ENCODE results near the gene CHCHD4. TPM values are rescaled to one million over a fixed set of nuclear protein-coding genes. Genes with fewer than 3 reads are reported as not detected.
"Not testable (repeated sequence)": the region's sequence is repeated elsewhere in the genome, so short reads cannot be mapped to it uniquely, and the experiment has no call there.

Gene CHCHD4
- total and polyA plus RNA-seq, 2 of the 8 experiments (the other 6 are each of a cell fraction or from before 2014, with no cell fraction given): 15.0 to 22.3 TPM

DNA sequence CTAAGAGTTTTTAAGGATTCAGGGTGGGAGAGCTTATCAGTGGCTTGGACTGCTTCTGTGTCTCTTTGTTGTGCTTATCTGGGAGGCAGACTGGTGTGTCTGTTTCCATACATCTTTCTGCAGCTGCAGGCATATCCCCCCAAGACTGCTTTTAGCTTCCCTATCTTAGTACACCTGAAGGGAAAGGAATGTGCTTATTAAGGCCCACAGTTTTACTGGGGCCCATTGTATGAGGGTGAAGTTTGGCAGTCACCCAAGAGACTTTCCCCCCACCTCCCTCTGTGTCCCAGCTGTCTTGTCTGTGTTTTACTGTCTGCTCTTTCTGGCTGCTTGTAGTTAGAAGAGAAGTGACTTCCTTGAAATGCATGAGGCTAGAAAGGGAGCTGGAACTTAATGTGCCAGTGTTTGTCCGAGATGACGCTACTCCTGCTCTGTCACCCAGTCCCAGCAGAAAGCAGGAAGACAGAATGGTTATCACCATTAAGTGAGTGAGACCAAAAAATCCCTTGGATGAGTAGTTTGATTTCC is 3.7 kb downstream of the CHCHD4 start:
- DNase-seq (ENCODE audit: low read depth in 1 of 2, low spot score in 2 of 2): not testable (repeated sequence)

More for the DNA sequence above, 3.7 kb downstream of the CHCHD4 start:
- H3K23ac ChIP-seq (ENCODE audit: insufficient read length); H3K9ac ChIP-seq (replicated peaks in 1 of 4; ENCODE audit: extremely low read depth in 1 of 4, low read depth in 3 of 4, low read length in 3 of 4); H3K27me3 ChIP-seq (replicated peaks in 1 of 4; ENCODE audit: control insufficient read depth in 3 of 4, extremely low read depth in 1 of 4, insufficient read depth in 3 of 4, low read length in 3 of 4); FAIRE-seq; H3K4ac ChIP-seq (replicated peaks; ENCODE audit: insufficient read length, low read depth, low read length); H2BK120ac ChIP-seq (replicated peaks; ENCODE audit: low read depth, low read length); H4K91ac ChIP-seq (replicated peaks; ENCODE audit: insufficient read length, low read length); H3K14ac ChIP-seq (ENCODE audit: insufficient read length); H3K4me3 ChIP-seq (ENCODE audit: extremely low read depth in 1 of 4, insufficient read depth in 2 of 4, low read depth in 3 of 4, low read length in 4 of 4); H3K27ac ChIP-seq (ENCODE audit: low read depth, low read length); H4K5ac ChIP-seq (ENCODE audit: insufficient read length, low read depth, low read length); H3K56ac ChIP-seq (replicated peaks; ENCODE audit: insufficient read length, low read depth, low read length); H3K4me1 ChIP-seq (replicated peaks in 1 of 4; ENCODE audit: control insufficient read depth in 3 of 4, insufficient read depth in 4 of 4, low read length in 3 of 4); H2AK5ac ChIP-seq (ENCODE audit: low read depth, low read length); H2BK12ac ChIP-seq (ENCODE audit: low read depth, low read length); H2BK20ac ChIP-seq (ENCODE audit: low read length); H3K18ac ChIP-seq (ENCODE audit: extremely low read depth, low read length); H2AFZ ChIP-seq (ENCODE audit: low read length); H2BK5ac ChIP-seq (ENCODE audit: low read depth, low read length); H4K8ac ChIP-seq (ENCODE audit: extremely low read depth, insufficient read depth, low read length); H4K20me1 ChIP-seq (replicated peaks in 1 of 2; ENCODE audit: control insufficient read depth in 1 of 2, insufficient read depth in 2 of 2, low read length in 2 of 2); H3K36me3 ChIP-seq (ENCODE audit: control insufficient read depth in 2 of 4, insufficient read depth in 4 of 4, low read length in 3 of 4); H3K4me2 ChIP-seq (ENCODE audit: insufficient read depth in 1 of 2, low read depth in 2 of 2, low read length in 2 of 2); H3K9me3 ChIP-seq (ENCODE audit: insufficient read depth in 2 of 2, low read depth in 1 of 2, low read length in 1 of 2); H2BK15ac ChIP-seq (ENCODE audit: low read length); POLR2A ChIA-PET (ENCODE audit: partially characterized antibody): not testable (repeated sequence)
- Histone ChIP-seq H3K79me2 (ENCODE audit: control insufficient read depth in 1 of 2, insufficient read depth in 2 of 2, low read length in 2 of 2) (peaks cover 0 to 20% of the 10 kb centered on the region in 2 experiments; a peak in 2 of 4 replicates), H3K79me1 (ENCODE audit: low read depth, low read length) (peaks cover 16% of the 10 kb centered on the region), H3K23me2 (ENCODE audit: low read depth, low read length) (peaks cover 14% of the 10 kb centered on the region)
- CTCF ChIA-PET (ENCODE audit: partially characterized antibody): interaction anchor here (1.0 to 10.2 kb wide), 8 partner anchors 9 to 229 kb away, joined by 3 to 123 read pairs (median 4); no protein-coding TSS in a partner anchor
- 91% methylated on average over 2 of the region's 2 CpGs; no CpG with 5 or more reads in 1 of the 2 experiments for WGBS, 2 experiments (ENCODE audit: extremely low coverage in 1 of 2, insufficient coverage in 1 of 2, insufficient read length in 1 of 2, insufficient replicate concordance in 2 of 2, low coverage in 1 of 2, low lambda C conversion rate in 2 of 2, missing lambda C conversion rate in 1 of 2)

Measured in H1 (cell line).